C4-2B (cell line): ENCODE data around the gene ZFAND3.

Experiments
- H3K27ac ChIP-seq: fragments of 450-650 bp; 2 replicates; pipeline ENCODE4 v1.5.1; 2017
- CTCF ChIP-seq: fragments of 450-650 bp; conservative IDR thresholded peaks from 2 replicates; pipeline ENCODE4 v1.5.1; 2017; ENCODE audit warnings: mild to moderate bottlenecking
- ZFX ChIP-seq: fragments of 450-650 bp; IDR thresholded peaks from 2 replicates; pipeline ENCODE4 v1.6.1; 2017

ZFAND3 gene

GRCh38 chr6:38170666-38171355, 351.3 kb downstream of the ZFAND3 start:
- peak overlapping the region; percentile 43 for H3K27ac ChIP-seq
- no peak for TF ChIP-seq ZFX
- no peak for TF ChIP-seq CTCF

GRCh38 chr6:38171997-38172738, 352.6 kb downstream of the ZFAND3 start:
- TF ChIP-seq CTCF (no peak), ZFX (no peak)

GRCh38 chr6:38172739-38173410, 353.3 kb downstream of the ZFAND3 start:
- H3K27ac ChIP-seq: no peak overlapping the region
- TF ChIP-seq ZFX (no peak), CTCF (no peak)

More at GRCh38 chr6:38171997-38172738, 352.6 kb downstream of the ZFAND3 start:
- H3K27ac ChIP-seq: no peak overlapping the region

GRCh38 chr6:38173909-38174308, 354.4 kb downstream of the ZFAND3 start:
- H3K27ac ChIP-seq: no peak overlapping the region
- TF ChIP-seq ZFX: no peak
- no peak for TF ChIP-seq CTCF

GRCh38 chr6:38174315-38174714, 354.8 kb downstream of the ZFAND3 start:
- TF ChIP-seq CTCF (no peak), ZFX (no peak)
- H3K27ac ChIP-seq: no peak overlapping the region

GRCh38 chr6:38174806-38175495, 355.4 kb downstream of the ZFAND3 start:
- no peak overlapping the region for H3K27ac ChIP-seq
- no peak for TF ChIP-seq CTCF
- no peak for TF ChIP-seq ZFX
